HG03558 (cell line): ENCODE data around the gene MAT2B.
"Not testable (repeated sequence)": the region's sequence is repeated elsewhere in the genome, so short reads cannot be mapped to it uniquely, and the experiment has no call there.

Experiments
- ATAC-seq: cut with Tn5 transposase; IDR thresholded peaks from one replicate; pipeline ENCODE4 v1.9.1; 2021; ENCODE audit warnings: moderate number of reproducible peaks; ENCODE audit not compliant: unreplicated experiment; ENCODE audit errors: extremely low read depth

MAT2B gene

GRCh38 chr5:163503106-163504078 is 2.0 kb upstream of the MAT2B start:
- ATAC-seq: no peak

- ATAC-seq: no peak
Observed at GRCh38 chr5:163504079-163504931, 1.1 kb upstream of the MAT2B start.

- no peak for ATAC-seq
Observed at GRCh38 chr5:163505049-163505367, 411 bp upstream of the MAT2B start.

- ATAC-seq: no peak
Observed at GRCh38 chr5:163506095-163506457, 657 bp downstream of the MAT2B start.

- ATAC-seq: no peak
Observed at GRCh38 chr5:163506726-163507125, 1.3 kb downstream of the MAT2B start.

- no peak for ATAC-seq
Observed at GRCh38 chr5:163508753-163509152, 3.3 kb downstream of the MAT2B start.

GRCh38 chr5:163509291-163509951 is 4.0 kb downstream of the MAT2B start:
- ATAC-seq: no peak

- ATAC-seq: no peak
Observed at GRCh38 chr5:163512526-163512925, 7.1 kb downstream of the MAT2B start.

- ATAC-seq: no peak
Observed at GRCh38 chr5:163525096-163525495, 19.7 kb downstream of the MAT2B start.

- no peak for ATAC-seq
Observed at GRCh38 chr5:163529698-163530097, 24.3 kb downstream of the MAT2B start.

GRCh38 chr5:163531272-163531671 is 25.9 kb downstream of the MAT2B start:
- ATAC-seq: no peak

- ATAC-seq: no peak
Observed at GRCh38 chr5:163532171-163533084, 27.0 kb downstream of the MAT2B start.

- ATAC-seq: no peak
Observed at GRCh38 chr5:163533223-163533622, 27.8 kb downstream of the MAT2B start.

- no peak for ATAC-seq
Observed at GRCh38 chr5:163534492-163535094, 29.2 kb downstream of the MAT2B start.

- ATAC-seq: no peak
Observed at GRCh38 chr5:163535290-163535689, 29.9 kb downstream of the MAT2B start.

GRCh38 chr5:163536442-163536841 is 31.0 kb downstream of the MAT2B start:
- not testable (repeated sequence) for ATAC-seq

GRCh38 chr5:163540696-163541095 is 35.3 kb downstream of the MAT2B start:
- ATAC-seq: no peak

GRCh38 chr5:163542771-163543170 is 37.4 kb downstream of the MAT2B start:
- no peak for ATAC-seq

GRCh38 chr5:163544041-163544440 is 38.6 kb downstream of the MAT2B start:
- no peak for ATAC-seq
